ENCODE measurements around the gene ANK3.

DNA sequence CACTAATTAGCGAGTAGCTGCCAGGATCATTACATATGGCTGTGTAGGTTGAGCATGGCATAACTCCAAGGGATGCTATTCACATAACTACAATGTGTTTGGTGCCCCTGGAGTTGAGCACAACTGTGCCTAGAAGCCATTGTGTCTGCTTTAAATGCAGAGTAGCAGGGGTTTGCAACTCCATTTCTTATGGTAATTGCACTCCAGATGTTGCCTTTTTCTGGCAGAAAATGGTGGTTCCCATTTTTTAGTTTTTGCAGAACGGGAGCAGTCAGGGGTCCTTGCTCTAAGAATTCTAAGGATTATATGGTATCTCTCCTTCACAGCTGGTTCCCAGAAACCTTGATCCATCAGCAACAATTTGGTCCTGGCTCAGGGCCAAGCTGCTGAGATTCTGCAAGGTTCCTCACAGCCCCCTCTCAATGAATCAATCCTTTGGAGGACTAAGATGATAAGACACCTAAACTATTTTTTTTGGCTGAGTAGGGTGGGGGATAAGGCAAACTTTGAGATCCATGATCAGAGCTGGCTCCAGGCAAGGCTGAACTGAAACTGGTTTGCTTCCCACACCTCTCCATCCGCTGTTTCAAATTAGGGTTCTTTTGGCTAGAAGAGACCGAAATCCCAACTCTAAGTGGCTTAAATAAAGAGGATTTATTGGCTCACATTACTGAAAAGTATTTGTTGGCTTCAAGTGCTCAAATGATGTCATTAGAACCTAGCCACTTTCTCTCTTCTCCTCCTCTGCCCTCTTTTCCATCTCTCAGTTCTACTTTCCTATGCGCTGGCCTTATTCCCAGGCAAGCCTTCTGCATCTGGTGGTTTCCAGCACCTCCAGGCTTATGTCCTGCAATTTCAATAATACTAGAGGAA lies 385.8 kb downstream of the ANK3 start:
- TF ChIP-seq POLR2A (IDR thresholded peaks at IDR 0.05): no peak
- TF ChIP-seq, protein P1, sequence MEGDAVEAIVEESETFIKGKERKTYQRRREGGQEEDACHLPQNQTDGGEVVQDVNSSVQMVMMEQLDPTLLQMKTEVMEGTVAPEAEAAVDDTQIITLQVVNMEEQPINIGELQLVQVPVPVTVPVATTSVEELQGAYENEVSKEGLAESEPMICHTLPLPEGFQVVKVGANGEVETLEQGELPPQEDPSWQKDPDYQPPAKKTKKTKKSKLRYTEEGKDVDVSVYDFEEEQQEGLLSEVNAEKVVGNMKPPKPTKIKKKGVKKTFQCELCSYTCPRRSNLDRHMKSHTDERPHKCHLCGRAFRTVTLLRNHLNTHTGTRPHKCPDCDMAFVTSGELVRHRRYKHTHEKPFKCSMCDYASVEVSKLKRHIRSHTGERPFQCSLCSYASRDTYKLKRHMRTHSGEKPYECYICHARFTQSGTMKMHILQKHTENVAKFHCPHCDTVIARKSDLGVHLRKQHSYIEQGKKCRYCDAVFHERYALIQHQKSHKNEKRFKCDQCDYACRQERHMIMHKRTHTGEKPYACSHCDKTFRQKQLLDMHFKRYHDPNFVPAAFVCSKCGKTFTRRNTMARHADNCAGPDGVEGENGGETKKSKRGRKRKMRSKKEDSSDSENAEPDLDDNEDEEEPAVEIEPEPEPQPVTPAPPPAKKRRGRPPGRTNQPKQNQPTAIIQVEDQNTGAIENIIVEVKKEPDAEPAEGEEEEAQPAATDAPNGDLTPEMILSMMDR (IDR thresholded peaks at IDR 0.05 in 8 of 11, conservative IDR thresholded peaks at IDR 0.05 in 3 of 11): no peak
- no peak for TF ChIP-seq POLR2AphosphoS5 (IDR thresholded peaks at IDR 0.05)

Data from spleen (tissue), 7 donors.